ENCODE results near the gene BCAP31.
"Not testable (repeated sequence)": the region's sequence is repeated elsewhere in the genome, so short reads cannot be mapped to it uniquely, and the experiment has no call there.

Gene BCAP31

GRCh38 chrX:153709726-153710674 lies 14.2 kb downstream of the BCAP31 start:
- DNase-seq (ENCODE audit: low read depth): no peak

GRCh38 chrX:153708415-153708814 lies 15.8 kb downstream of the BCAP31 start:
- DNase-seq (ENCODE audit: low read depth): peak; percentile 91

GRCh38 chrX:153707406-153707805 lies 16.8 kb downstream of the BCAP31 start:
- no peak for DNase-seq (ENCODE audit: low read depth)

- no peak for DNase-seq (ENCODE audit: low read depth)
These were observed 17.4 kb downstream of the BCAP31 start for GRCh38 chrX:153706799-153707198.

GRCh38 chrX:153705403-153706060 lies 18.7 kb downstream of the BCAP31 start:
- DNase-seq (ENCODE audit: low read depth): not testable (repeated sequence)

- DNase-seq (ENCODE audit: low read depth): not testable (repeated sequence)
These were observed 19.4 kb downstream of the BCAP31 start for GRCh38 chrX:153704631-153705402.

- no peak for DNase-seq (ENCODE audit: low read depth)
These were observed 20.1 kb downstream of the BCAP31 start for GRCh38 chrX:153704021-153704526.

GRCh38 chrX:153703036-153703370 lies 21.2 kb downstream of the BCAP31 start:
- DNase-seq (ENCODE audit: low read depth): no peak

- DNase-seq (ENCODE audit: low read depth): no peak
These were observed 21.7 kb downstream of the BCAP31 start for GRCh38 chrX:153702336-153703035.

GRCh38 chrX:153701706-153702105 lies 22.5 kb downstream of the BCAP31 start:
- no peak for DNase-seq (ENCODE audit: low read depth)

GRCh38 chrX:153700967-153701366 lies 23.2 kb downstream of the BCAP31 start:
- no peak for DNase-seq (ENCODE audit: low read depth)

- no peak for DNase-seq (ENCODE audit: low read depth)
These were observed 23.7 kb downstream of the BCAP31 start for GRCh38 chrX:153700376-153700945.

GRCh38 chrX:153699784-153700371 lies 24.3 kb downstream of the BCAP31 start:
- not testable (repeated sequence) for DNase-seq (ENCODE audit: low read depth)

- DNase-seq (ENCODE audit: low read depth): not testable (repeated sequence)
These were observed 24.9 kb downstream of the BCAP31 start for GRCh38 chrX:153699210-153699783.

GRCh38 chrX:153697924-153698865 lies 26.0 kb downstream of the BCAP31 start:
- no peak for DNase-seq (ENCODE audit: low read depth)

GRCh38 chrX:153696986-153697722 lies 27.0 kb downstream of the BCAP31 start:
- DNase-seq (ENCODE audit: low read depth): peak; percentile 8

GRCh38 chrX:153696538-153696937 lies 27.6 kb downstream of the BCAP31 start:
- not testable (repeated sequence) for DNase-seq (ENCODE audit: low read depth)

- no peak for DNase-seq (ENCODE audit: low read depth)
These were observed 28.1 kb downstream of the BCAP31 start for GRCh38 chrX:153696100-153696499.

Measured in ELR (cell line).